Activated B cell treated with CpG ODN at 0.5 μM for 24 hours (primary cell): ENCODE measurements around the gene CEACAM16. TPM values are rescaled to one million over a fixed set of nuclear protein-coding genes. Genes with fewer than 3 reads are reported as not detected.
"Not testable (repeated sequence)": the region's sequence is repeated elsewhere in the genome, so short reads cannot be mapped to it uniquely, and the experiment has no call there.

Experiments
- ATAC-seq: fragments of 200-7000 bp; cut with Tn5 transposase; one replicate; pipeline ENCODE4 v1.10.0; 2021; ENCODE audit warnings: low read depth, mild to moderate bottlenecking, moderate library complexity
- CTCF ChIA-PET: fragments of 350-600 bp; sonication (Branson Sonifier 250); formaldehyde crosslinking; loops from one replicate; lab custom pipeline; 2021; ENCODE audit warnings: antibody characterized with exemption; lab: Charles Lee
- POLR2A ChIA-PET: fragments of 350-600 bp; sonication (Branson Sonifier 250); formaldehyde crosslinking; loops from one replicate; lab custom pipeline; 2021; ENCODE audit warnings: antibody characterized with exemption; lab: Charles Lee
- DNase-seq: peaks from one replicate; pipeline ENCODE4 v3.0.0; 2022
- H3K27ac Mint-ChIP-seq: one replicate; pipeline ENCODE4 v1.8.0; 2020; ENCODE audit warnings: mixed read lengths
- H3K27me3 Mint-ChIP-seq: one replicate; pipeline ENCODE4 v1.8.0; 2021; ENCODE audit warnings: mixed read lengths
- H3K36me3 Mint-ChIP-seq: one replicate; pipeline ENCODE4 v1.8.0; 2021; ENCODE audit warnings: low read depth, mixed read lengths
- H3K4me1 Mint-ChIP-seq: one replicate; pipeline ENCODE4 v1.8.0; 2021; ENCODE audit warnings: mixed read lengths
- H3K4me3 Mint-ChIP-seq: one replicate; pipeline ENCODE4 v1.8.0; 2020; ENCODE audit warnings: mild to moderate bottlenecking, mixed read lengths
- H3K9me3 Mint-ChIP-seq: one replicate; pipeline ENCODE4 v1.8.0; 2020; ENCODE audit warnings: mixed read lengths
- CTCF ChIP-seq: fragments of 200-600 bp; IDR thresholded peaks from one replicate; pipeline ENCODE4 v1.8.0; 2022; ENCODE audit warnings: antibody characterized with exemption, mild to moderate bottlenecking
- intact Hi-C: fragments of 100-400 bp; cut with micrococcal nuclease; formaldehyde crosslinking; loops from one replicate; pipeline ENCODE4 v1.15.1; 2024
- total RNA-seq: library from RNA; stranded (reverse); gene quantifications from 2 replicates; pipeline ENCODE4 v1.2.3, GENCODE V29; 2022

The CEACAM16 gene
- total RNA-seq, 1 donor from 2014 or later = not detected

- intact Hi-C loops = no loop called here
- H3K9me3 Mint-ChIP-seq = peaks cover 13% of the 10 kb centered on the region
- no peak overlapping the region for H3K4me3 Mint-ChIP-seq
- no peak for TF ChIP-seq CTCF
- ATAC-seq = no peak
- H3K4me1 Mint-ChIP-seq = peaks cover 9% of the 10 kb centered on the region
- peaks cover 6% of the 10 kb centered on the region for H3K27me3 Mint-ChIP-seq
- ChIA-PET CTCF (interaction anchor here (1.5 kb wide), 1 partner anchor 53 kb away, joined by 4 read pairs; no protein-coding TSS in a partner anchor), POLR2A (interaction anchor here (0.6 kb wide), 1 partner anchor 35 kb away, joined by 5 read pairs; no protein-coding TSS in a partner anchor)
- H3K36me3 Mint-ChIP-seq = peaks cover 2% of the 10 kb centered on the region
- no peak overlapping the region for H3K27ac Mint-ChIP-seq
- DNase-seq = no peak
These were observed 18.7 kb downstream of the CEACAM16 start for GRCh38 chr19:44717603-44718002.

GRCh38 chr19:44718441-44719261 is 19.7 kb downstream of the CEACAM16 start:
- TF ChIP-seq CTCF = no peak
- Mint-ChIP-seq H3K27me3 (peaks cover 6% of the 10 kb centered on the region), H3K36me3 (peaks cover 2% of the 10 kb centered on the region), H3K4me1 (peaks cover 15% of the 10 kb centered on the region), H3K9me3 (peaks cover 13% of the 10 kb centered on the region), H3K27ac (no peak overlapping the region), H3K4me3 (no peak overlapping the region)
- ChIA-PET POLR2A (interaction anchor here (0.6 kb wide), 1 partner anchor 114 kb away, joined by 5 read pairs; no protein-coding TSS in a partner anchor), CTCF (interaction anchor here (1.5 to 11.5 kb wide), 2 partner anchors 52 to 54 kb away, joined by 4 to 359 read pairs; no protein-coding TSS in a partner anchor)
- ATAC-seq (no peak), DNase-seq (no peak)
- intact Hi-C loops = no loop called here

- intact Hi-C loops = no loop called here
- no peak for TF ChIP-seq CTCF
- H3K27ac Mint-ChIP-seq = no peak overlapping the region
- DNase-seq (no peak), ATAC-seq (no peak)
- ChIA-PET CTCF (interaction anchor here (11.5 kb wide), 1 partner anchor 53 kb away, joined by 359 read pairs; no protein-coding TSS in a partner anchor), POLR2A (no interaction called here)
- H3K4me3 Mint-ChIP-seq = no peak overlapping the region
- H3K4me1 Mint-ChIP-seq = peaks cover 21% of the 10 kb centered on the region
- peaks cover 2% of the 10 kb centered on the region for H3K36me3 Mint-ChIP-seq
- H3K9me3 Mint-ChIP-seq = peaks cover 13% of the 10 kb centered on the region
- H3K27me3 Mint-ChIP-seq = peaks cover 6% of the 10 kb centered on the region
These were observed 20.3 kb downstream of the CEACAM16 start for GRCh38 chr19:44719262-44719701.

- not testable (repeated sequence) for H3K4me3 Mint-ChIP-seq
These were observed 21.4 kb downstream of the CEACAM16 start for GRCh38 chr19:44720396-44720795.

GRCh38 chr19:44720945-44721344 is 22.0 kb downstream of the CEACAM16 start:
- intact Hi-C loops = no loop called here

More at GRCh38 chr19:44720396-44720795, 21.4 kb downstream of the CEACAM16 start:
- H3K27ac Mint-ChIP-seq, H3K36me3 Mint-ChIP-seq, DNase-seq, ATAC-seq, intact Hi-C loops, H3K27me3 Mint-ChIP-seq, H3K9me3 Mint-ChIP-seq: not testable (repeated sequence)
- POLR2A ChIA-PET = interaction anchor here (5.2 kb wide), 1 partner anchor 51 kb away, joined by 89 read pairs; no protein-coding TSS in a partner anchor
- H3K4me1 Mint-ChIP-seq = peaks cover 27% of the 10 kb centered on the region
- CTCF ChIA-PET = interaction anchor here (11.5 kb wide), 1 partner anchor 52 kb away, joined by 359 read pairs; no protein-coding TSS in a partner anchor

GRCh38 chr19:44721369-44721768 is 22.4 kb downstream of the CEACAM16 start:
- POLR2A ChIA-PET = interaction anchor here (0.7 to 5.2 kb wide), 3 partner anchors 22 to 53 kb away, joined by 3 to 89 read pairs (median 5); no protein-coding TSS in a partner anchor
- H3K36me3 Mint-ChIP-seq, ATAC-seq, intact Hi-C loops, H3K27ac Mint-ChIP-seq, H3K9me3 Mint-ChIP-seq, H3K4me3 Mint-ChIP-seq, DNase-seq, H3K27me3 Mint-ChIP-seq: not testable (repeated sequence)
- peaks cover 27% of the 10 kb centered on the region for H3K4me1 Mint-ChIP-seq
- CTCF ChIA-PET = interaction anchor here (1.1 to 11.5 kb wide), 4 partner anchors 31 to 67 kb away, joined by 3 to 359 read pairs (median 32); no protein-coding TSS in a partner anchor

More at GRCh38 chr19:44720945-44721344, 22.0 kb downstream of the CEACAM16 start:
- Mint-ChIP-seq H3K27me3 (peaks cover 6% of the 10 kb centered on the region), H3K27ac (no peak overlapping the region), H3K4me3 (no peak overlapping the region), H3K9me3 (no peaks in the 10 kb centered on the region), H3K36me3 (no peaks in the 10 kb centered on the region), H3K4me1 (peaks cover 27% of the 10 kb centered on the region)
- DNase-seq (no peak), ATAC-seq (no peak)
- CTCF ChIA-PET = interaction anchor here (1.1 to 11.5 kb wide), 3 partner anchors 31 to 64 kb away, joined by 3 to 359 read pairs (median 57); no protein-coding TSS in a partner anchor
- POLR2A ChIA-PET = interaction anchor here (0.7 to 5.2 kb wide), 3 partner anchors 22 to 54 kb away, joined by 3 to 89 read pairs (median 5); no protein-coding TSS in a partner anchor
- TF ChIP-seq CTCF = no peak
